GM10266 (cell line): ENCODE measurements around the gene TNIP3.

ENCODE experiments used
- DNase-seq: peaks from one replicate; pipeline ENCODE4 v3.0.0; 2012; ENCODE audit errors: extremely low spot score
- TF ChIP-seq, protein P1 (sequence below): IDR thresholded peaks from 2 replicates; pipeline ENCODE4 v1.5.1; 2012; ENCODE audit warnings: mild to moderate bottlenecking, low read depth; ENCODE audit not compliant: control insufficient read depth, insufficient read depth; ENCODE audit errors: missing control alignments

Gene TNIP3

GRCh38 chr4:121148000-121148399 is 16.1 kb downstream of the TNIP3 start:
- no peak for DNase-seq
- TF ChIP-seq, protein P1, sequence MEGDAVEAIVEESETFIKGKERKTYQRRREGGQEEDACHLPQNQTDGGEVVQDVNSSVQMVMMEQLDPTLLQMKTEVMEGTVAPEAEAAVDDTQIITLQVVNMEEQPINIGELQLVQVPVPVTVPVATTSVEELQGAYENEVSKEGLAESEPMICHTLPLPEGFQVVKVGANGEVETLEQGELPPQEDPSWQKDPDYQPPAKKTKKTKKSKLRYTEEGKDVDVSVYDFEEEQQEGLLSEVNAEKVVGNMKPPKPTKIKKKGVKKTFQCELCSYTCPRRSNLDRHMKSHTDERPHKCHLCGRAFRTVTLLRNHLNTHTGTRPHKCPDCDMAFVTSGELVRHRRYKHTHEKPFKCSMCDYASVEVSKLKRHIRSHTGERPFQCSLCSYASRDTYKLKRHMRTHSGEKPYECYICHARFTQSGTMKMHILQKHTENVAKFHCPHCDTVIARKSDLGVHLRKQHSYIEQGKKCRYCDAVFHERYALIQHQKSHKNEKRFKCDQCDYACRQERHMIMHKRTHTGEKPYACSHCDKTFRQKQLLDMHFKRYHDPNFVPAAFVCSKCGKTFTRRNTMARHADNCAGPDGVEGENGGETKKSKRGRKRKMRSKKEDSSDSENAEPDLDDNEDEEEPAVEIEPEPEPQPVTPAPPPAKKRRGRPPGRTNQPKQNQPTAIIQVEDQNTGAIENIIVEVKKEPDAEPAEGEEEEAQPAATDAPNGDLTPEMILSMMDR: no peak

GRCh38 chr4:121146530-121146929 is 17.6 kb downstream of the TNIP3 start:
- no peak for DNase-seq
- TF ChIP-seq, protein P1: no peak

DNA sequence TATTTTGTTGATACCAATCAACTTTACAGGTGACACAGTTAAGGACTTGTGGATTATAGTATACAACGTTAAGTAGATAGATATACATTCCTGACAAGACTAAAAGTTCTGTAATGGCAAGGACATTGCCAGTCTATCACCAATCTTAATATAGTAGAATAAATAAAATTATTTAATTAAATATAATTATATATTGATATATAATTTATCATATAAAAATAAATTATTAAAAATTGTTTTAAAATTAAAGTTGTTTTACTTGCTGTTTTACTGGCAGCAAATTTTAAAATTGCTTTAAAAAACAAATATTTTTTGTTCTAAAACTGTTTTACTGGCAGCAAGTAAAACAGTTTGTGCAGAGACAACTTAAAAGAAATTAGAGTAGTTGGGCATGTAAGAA is 18.7 kb downstream of the TNIP3 start:
- no peak for DNase-seq
- TF ChIP-seq, protein P1: no peak

- DNase-seq: no peak
- TF ChIP-seq, protein P1: no peak
These were observed 20.1 kb downstream of the TNIP3 start for GRCh38 chr4:121144021-121144420.

- TF ChIP-seq, protein P1: no peak
- no peak for DNase-seq
These were observed 21.0 kb downstream of the TNIP3 start for GRCh38 chr4:121143131-121143530.

DNA sequence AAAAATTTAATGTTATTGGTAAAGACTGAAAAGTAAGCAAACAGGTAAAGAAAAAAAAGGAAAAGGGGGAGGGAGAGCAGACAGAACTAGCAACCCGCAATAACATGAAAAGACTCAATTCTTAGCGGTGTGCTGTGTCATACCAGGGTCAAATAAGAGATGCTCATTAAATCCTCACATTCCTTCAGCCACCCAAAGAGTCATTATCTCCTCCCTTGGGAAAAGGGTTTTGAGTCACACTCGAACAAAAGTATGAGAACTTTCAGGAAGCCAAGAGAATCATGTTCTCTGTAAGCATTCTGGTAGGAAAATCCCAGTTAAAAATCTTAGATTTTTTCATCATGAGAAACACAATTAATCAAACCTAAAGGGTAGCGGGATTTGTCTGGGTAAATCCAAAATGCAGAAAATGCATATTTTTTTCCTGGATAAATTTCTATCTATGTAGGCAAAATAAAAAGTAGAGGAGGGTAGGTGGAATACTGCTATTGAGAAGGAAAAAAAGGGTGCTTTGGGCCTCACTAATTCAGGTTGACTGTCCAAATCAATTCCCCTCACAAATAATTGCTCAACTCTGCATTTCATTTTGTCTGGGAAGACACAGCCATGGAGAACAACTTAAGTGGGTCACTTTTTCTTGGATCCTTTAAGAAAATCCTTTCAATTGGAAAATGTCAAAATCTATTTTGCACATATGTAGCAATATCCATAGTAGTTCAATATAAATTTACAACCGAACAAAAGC is 23.2 kb downstream of the TNIP3 start:
- no peak for DNase-seq
- TF ChIP-seq, protein P1: no peak

DNA sequence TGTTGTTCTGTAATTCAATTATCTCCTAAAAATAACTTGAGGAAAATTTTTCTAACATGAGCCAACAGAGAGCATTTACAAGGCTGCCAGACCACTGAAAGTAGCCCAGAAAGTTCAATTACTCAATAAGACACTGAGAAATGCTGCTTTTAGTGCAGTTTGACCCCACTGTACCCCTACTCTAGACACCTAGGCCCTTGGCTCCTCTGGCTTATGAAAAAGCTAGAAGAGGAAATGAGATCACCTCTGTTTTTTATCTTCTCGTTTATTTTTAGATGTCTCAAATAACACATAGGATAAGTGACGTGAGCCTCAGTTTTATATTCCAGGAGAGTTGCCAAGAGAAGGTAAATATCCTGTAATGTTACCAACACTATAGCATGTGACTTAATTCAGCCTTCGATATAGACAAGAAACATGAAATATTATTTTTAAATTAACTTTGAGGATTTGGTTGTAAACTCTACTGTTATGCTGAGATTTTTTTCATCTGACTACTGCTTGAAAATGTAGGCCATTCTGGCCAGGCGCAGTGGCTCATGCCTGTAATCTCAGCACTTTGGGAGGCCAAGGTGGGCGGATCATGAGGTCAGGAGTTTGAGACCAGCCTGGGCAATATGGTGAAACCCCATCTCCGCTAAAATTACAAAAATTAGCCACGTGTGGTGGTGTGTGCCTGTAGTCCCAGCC is 24.4 kb downstream of the TNIP3 start:
- DNase-seq: peak; percentile 46
- TF ChIP-seq, protein P1: no peak
